Erythroblast (primary cell): ENCODE measurements around the gene SIRT6.

Source experiments
- GATA1 ChIP-seq: IDR thresholded peaks from 2 replicates; pipeline ENCODE4 v1.6.1; 2011; ENCODE audit warnings: low read depth, mild to moderate bottlenecking, control low read depth, low read length, moderate library complexity
- POLR2A ChIP-seq: IDR thresholded peaks from 2 replicates; pipeline ENCODE4 v1.6.1; 2011; ENCODE audit warnings: mild to moderate bottlenecking, low read length

GRCh38 chr19:4197228-4197624, 14.9 kb upstream of the SIRT6 start:
- TF ChIP-seq POLR2A: no peak
- no peak for TF ChIP-seq GATA1
